ENCODE measurements around the gene CSH1.

Gene CSH1

GRCh38 chr17:63847525-63848249, 48.7 kb downstream of the CSH1 start:
- FAIRE-seq (no peak), DNase-seq (ENCODE audit: insufficient read length, low spot score) (no peak)
- no peak for TF ChIP-seq CTCF (IDR thresholded peaks at IDR 0.05; ENCODE audit: insufficient read depth, missing control alignments)

- FAIRE-seq (no peak), DNase-seq (ENCODE audit: insufficient read length, low spot score) (no peak)
- no peak for TF ChIP-seq CTCF (IDR thresholded peaks at IDR 0.05; ENCODE audit: insufficient read depth, missing control alignments)
These were observed 50.9 kb downstream of the CSH1 start for GRCh38 chr17:63845509-63845908.

All from D721Med (cell line).